ENCODE results near the gene PIERCE2.
"Not testable (repeated sequence)": the region's sequence is repeated elsewhere in the genome, so short reads cannot be mapped to it uniquely, and the experiment has no call there.

PIERCE2 gene

GRCh38 chr15:55408012-55408928, at the start of gene PIERCE2, which contains the start of gene CCPG1:
PIERCE2 (plus strand) TSS chr15:55408495; CDS start chr15:55408769, 274 bp downstream.
CCPG1 (minus strand) TSS chr15:55408359; CDS start chr15:55389424, 18,935 bp downstream.
- DNase-seq: peak; percentile 95

DNA sequence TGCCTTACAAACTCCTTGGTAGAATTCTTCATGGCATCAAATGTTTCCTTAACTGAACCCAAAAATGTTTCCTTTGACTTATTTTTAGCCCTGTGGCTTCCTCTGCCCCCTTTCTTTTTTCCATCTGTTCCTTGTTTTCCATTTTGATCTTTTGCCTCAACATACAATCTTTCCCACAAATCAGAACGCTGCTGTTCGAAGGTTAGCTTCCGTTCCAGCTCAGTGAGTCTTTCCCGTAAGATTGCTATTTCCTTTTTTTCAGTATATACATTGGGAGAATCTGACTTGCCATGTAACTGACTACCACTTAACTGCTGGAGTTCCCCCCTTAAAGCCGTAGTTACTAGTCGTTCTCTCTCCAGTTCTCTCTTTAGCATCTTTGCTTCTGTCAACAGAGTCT, 48.0 kb upstream of the PIERCE2 start:
- no peak for DNase-seq

DNA sequence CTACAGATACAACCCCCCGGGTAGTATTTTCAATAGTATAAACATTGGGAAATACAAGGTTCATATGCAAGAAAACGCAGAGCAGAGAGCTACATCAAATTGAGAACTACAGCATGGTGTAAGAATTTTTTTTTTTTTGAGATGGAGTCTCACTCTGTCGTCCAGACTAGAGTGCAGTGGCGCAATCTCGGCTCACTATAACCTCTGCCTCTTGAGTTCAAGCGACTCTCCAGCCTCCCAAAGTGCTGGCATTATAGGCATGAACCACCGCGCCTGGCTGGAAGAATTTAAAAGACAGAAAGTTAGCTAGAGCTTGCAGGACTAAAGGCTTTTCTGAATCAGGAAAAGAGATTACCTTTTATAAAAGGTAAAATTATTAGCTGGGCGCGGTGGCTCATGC, 47.2 kb upstream of the PIERCE2 start:
- DNase-seq: no peak

DNA sequence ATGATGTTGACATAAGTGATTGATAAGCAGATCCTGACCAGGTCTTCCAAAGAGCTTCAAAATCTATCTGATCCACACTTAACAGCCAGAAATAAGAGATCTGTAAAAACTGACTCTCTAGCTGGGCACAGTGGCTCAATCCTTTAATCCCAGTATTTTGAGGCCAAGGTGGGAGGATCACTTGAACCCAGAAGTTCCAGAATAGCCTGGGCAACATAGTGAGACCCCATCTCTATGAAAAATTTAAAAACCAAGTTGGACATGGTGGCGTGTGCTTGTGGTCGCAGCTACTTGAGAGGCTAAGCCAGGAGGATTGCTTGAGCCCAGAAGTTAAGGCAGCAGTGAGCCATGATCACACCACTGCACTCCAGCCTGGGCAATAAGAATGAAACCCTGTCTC, 45.7 kb upstream of the PIERCE2 start:
- DNase-seq: no peak

DNA sequence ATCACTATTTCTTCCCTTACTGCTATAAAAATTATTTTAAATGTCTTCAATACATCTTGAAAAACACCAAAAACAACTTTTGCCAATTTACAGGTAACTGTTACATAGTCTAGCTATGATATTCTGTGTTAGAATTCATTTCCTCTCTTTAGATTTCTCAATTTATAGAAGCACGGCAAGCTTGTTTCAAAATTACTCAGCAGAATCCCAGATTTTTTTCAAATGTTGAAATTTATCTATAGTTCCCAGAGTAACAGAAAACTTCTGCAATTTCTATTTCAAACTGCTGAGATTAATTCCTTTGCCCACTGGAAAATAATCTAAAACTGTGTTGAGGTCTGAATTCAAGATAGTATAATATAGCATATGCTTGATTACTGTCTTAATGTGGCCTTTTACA, 41.3 kb upstream of the PIERCE2 start:
- no peak for DNase-seq

DNA sequence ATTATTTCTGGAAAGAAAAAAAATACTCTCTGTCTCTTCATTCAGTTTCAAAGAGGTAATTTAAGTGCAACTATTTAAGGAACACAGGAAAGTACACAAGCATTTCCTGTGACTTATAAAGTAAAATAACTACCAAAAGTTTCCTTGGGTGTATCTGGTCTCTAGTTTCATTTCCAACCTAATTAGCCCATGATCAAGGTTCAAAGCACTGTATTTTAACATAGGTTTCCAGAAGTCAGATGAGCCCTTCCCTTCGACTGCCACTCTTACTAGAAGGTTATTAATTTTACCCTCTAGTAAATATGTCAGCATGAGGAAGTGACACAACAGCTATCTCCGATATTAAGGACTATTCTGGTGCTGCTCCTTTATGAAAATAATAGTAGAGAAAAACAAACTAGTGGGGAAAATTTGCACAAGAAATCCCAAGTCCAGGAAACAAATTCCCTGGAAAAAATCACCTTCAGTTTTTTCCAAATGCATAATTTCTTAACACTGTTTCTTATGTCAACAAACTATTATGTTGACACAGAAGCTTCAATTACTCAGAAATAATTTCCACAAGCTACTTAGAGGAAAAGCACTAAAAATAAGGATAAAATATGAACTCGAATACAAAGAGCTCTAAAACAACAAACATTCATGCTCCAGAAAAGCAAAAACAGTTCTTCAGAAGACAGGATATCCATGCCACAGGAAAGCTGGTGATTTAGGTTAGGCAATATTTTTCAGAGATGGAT, 35.4 kb upstream of the PIERCE2 start:
- no peak for DNase-seq

GRCh38 chr15:55379095-55379494, 29.2 kb upstream of the PIERCE2 start:
- DNase-seq: no peak

DNA sequence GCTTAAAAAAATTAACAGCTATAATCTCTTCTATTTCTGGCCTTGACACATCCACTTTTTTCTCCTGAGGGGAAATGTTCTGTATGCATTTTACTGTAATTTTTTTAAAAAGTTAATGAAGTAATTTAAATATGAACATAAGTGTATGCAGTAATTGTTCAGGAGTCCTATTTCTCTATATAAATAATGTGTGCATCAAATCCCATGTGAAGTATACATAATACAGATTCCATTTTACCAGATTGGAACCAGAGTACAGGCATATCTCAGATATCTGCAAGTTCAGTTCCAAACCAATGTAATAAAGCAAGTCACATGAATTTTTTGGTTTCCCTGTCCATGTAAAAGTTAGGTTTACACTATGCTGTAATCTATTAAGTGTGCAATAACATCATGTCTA, 26.7 kb upstream of the PIERCE2 start:
- DNase-seq: no peak

DNA sequence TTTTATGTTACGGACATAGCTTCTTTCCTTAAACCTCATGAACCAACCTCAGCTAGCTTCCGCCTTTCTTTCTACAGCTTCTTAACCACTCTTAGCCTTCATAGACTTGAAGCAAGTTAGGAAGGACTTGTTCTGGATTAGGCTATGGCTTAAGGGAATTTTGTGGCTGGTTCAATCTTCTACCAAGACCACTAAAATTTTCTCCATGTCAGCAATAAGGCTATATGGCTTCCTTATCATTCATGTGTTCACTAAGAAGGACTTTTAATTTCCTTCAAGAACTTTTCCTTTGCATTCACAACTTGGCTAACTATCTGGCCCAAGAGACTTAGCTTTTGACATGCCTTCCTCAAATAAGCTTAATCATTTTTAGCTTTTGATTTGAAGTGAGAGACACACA, 24.6 kb upstream of the PIERCE2 start:
- no peak for DNase-seq

DNA sequence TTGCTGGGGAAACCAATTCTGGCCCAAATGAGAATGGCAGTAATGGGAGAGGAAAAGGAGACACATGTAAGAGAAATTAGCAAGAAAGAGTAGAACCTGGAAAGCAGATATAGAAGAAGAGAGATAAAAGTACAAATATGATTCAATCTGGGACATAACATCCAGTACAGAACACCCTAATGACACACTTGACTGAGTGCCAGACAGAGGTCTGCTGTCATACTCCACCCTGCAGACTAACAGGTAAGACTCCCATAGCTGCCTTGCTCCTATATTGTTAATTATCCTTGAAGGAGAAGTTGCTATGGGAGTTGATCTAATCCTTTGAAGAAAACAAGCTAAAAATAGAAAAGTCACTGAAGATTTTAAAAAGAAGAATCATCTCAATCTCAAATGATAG, 21.3 kb upstream of the PIERCE2 start:
- no peak for DNase-seq

GRCh38 chr15:55389264-55389607, 19.1 kb upstream of the PIERCE2 start:
- no peak for DNase-seq

DNA sequence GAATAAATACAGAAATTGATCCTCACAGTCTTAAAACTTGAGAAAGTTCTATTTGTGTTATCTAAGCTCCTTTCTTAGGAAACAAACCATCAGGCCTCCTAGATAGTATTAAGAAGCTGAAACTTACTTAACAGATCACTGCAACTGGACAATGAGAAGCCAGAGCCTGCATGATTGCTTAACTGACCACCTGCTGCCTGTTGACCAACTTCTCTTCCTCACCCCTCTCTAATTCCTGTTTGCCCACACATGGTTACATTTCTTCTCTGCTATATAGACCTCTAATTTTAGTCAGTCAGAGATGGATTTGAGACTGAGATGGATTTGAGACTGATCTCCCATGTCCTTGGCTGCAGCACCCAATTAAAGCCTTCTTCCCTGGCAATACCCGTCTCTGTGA, 13.6 kb upstream of the PIERCE2 start:
- no peak for DNase-seq

DNA sequence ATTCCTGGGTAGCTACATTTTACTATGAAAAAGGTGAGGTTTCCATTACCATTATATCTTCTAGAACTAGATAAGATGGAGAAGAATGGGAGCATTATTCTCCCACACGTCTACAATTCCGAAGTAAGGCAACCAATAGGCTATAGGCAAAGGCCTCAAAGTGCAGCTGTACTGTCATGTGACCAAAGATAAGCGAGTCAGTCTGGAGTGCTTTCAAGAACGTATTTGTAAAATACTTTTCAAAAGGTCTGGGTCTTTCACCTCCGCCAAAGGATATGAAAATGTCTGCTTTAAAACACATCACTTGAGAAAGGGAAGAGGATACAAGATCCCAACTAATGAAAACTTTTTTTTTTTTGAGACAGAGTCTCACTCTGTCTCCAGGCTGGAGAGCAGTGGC, 10.1 kb upstream of the PIERCE2 start:
- DNase-seq: no peak

GRCh38 chr15:55400050-55400449, 8.2 kb upstream of the PIERCE2 start:
- DNase-seq: not testable (repeated sequence)

DNA sequence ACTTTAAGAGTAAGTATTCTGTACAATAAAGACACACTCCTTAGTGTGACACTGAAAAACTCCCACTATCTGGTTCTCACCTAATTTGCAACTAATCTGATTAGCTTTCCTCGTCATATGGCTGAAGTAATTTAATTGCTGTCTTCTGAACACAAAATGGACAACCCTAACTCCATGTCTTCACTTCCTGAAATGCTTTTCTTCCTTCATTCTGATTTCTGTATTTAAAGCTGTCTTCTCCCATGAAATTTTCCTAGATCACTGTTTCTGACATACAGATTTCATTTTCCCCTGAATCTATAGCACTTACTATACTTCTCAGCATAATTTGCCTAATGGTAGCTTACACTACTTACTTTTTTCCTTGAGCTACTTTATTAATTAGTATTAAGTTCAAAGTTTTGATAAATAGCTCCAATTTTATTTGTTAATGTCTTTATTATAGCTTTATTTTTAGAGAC, 6.5 kb upstream of the PIERCE2 start:
- DNase-seq: no peak

- no peak for DNase-seq
Measured at GRCh38 chr15:55402707-55403106, 5.6 kb upstream of the PIERCE2 start.

DNA sequence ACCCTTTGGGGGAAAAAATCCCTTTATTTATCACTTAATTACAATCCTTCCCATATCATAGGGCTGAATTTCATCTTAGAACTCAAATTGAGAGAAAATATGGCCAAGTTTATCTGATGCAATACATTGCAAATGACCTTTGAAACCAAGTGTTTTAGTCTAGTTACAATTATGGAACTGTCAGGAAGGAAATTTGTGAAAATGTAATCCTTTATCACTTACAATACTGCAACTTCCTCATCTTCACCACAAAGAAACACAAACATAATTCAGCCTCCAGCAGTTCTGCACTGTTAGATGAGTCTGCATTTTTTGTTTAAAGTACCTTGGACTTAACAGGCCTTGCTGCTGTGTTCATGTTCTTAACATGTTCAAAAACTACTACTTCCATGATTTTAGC, 4.8 kb upstream of the PIERCE2 start:
- DNase-seq: no peak

DNA sequence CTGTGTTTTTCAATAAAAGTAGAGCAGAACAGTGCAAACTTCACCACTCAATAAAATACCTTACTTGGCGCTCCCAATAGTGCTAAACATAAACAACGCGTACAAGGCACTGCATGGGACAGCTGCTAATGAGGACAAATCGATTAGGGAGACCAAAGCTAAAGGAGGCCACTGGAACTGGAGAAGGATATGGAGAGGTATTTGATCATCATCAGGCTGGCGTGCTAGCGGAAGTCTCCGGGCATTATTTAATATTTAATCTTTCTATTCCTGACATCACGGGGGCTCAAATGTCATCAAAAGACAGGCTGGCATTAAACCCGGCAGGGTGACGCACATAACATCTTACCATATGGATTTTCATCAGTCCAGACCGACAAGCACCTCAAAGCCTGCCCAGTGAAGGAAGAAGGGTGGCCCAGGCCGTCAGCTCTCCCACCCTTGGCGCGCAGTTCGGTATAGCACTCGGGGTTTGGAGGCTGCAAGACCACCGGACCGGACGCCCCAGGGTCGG, 740 bp upstream of the PIERCE2 start:
- DNase-seq: no peak

- DNase-seq: not testable (repeated sequence)
Measured at GRCh38 chr15:55408976-55409375, 681 bp downstream of the PIERCE2 start.

GRCh38 chr15:55417678-55418077, 9.4 kb downstream of the PIERCE2 start:
- not testable (repeated sequence) for DNase-seq

DNA sequence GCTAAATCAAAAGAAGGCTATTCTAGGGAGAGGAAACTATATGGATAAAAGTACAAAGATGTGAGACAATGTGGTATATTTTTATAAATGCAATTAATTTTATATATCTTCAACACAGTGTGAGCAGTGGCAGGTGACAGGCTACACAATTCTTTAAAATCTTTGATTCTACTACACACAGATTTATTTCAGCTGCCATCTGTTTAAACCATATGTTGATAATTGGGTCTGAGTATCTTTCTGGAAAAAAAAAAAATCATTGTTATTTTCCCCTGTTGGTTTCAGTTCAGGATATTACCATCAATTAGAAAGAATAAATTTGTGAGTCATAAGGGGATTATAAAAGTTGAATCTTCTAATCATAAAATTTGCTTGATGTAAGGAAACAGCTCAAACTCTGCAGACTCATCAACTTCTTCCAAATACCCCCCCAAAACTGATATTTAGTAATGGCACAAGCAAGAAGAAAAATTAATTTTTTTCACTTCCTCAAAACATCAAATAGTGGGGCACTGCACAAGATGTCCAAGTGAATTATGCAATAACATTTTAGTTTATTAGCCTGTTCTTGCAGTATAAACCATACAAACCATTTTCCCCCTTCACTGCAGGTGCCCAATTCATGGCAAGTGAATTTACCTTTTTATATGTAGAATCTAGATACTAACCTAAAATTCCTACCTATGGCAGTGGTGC, 12.0 kb downstream of the PIERCE2 start:
- DNase-seq: no peak

DNA sequence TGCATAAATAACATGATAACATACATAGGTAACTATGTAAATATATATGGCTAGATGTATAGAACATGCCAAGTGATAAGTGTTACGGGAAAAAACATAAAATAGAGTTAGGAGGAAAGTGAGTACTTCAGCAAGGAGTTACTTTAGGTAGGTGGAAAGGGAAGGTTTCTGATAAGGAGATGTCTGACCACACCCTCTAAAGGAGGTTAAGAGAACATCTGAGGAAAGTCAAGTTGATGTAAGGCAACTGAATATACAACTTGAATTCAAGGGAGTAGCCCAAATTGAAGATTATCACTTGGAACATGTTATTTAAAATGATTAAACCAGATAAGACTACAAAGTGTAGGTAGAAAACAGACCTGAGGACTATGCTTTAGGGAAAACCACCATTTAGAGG, 13.8 kb downstream of the PIERCE2 start:
- DNase-seq: no peak

All from left hindlimb (tissue), 1 donor.